Activated T-cell treated with anti-CD3 and anti-CD28 coated beads, Interleukin-2, amount 50 U/mL, for 48 hours (primary cell): Measurements from ENCODE around the gene CYB5A.

ENCODE experiments used
- DNase-seq, 2 experiments: peaks; one replicate each; pipeline ENCODE4 v3.0.0-alpha.2; 2020

CYB5A gene

DNA sequence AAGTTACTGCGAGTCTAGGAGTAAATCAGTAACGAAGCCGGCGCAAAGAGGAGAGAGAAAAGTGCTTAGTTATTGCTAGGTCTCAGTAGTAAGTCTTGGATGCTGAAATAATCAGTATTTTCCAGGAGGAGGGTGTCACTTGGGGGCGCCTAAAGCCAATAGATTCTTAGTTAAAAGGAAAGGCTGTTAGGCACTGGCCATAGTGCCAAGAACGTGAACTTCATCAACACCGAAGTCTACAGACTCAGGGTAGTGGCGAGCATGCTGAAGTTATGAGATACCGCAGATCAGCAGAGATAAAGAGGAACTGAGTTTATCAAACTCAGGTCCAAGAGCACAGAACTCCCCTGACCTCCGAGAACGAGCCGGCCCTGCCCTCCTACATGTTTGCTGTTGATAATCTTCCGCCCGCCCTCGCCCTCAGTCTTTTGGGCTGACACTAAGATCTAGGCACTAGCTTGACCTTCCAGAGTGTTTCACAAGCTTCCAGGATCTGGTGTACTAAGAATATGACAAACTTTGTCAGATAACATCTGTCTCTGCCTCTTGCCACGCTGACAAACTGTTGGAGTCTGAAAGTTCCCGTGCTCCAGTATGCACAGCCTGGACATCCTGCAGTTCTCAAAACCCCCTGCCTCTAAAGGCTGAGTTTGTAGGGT, 49.2 kb downstream of the CYB5A start:
- DNase-seq, result no peak

DNA sequence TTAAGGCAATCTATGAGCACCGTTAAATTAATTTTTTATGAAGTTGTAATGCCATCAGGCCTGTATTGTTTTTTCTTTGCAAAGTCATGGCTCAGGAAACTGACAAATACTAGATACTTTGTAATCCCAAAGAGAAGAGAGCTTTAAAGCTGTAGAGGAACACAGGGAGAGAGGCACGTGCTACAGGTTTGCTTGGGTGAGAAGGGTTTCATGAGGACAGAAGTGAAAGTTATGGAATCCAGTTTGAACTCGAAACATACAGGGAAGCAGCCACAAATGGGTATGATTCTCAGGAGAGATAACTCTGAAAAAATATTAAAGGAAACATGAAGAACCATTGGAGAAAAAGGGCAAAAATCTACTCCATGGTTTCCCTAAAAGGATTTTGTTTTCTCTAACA, 49.8 kb downstream of the CYB5A start:
- no peak for DNase-seq

DNA sequence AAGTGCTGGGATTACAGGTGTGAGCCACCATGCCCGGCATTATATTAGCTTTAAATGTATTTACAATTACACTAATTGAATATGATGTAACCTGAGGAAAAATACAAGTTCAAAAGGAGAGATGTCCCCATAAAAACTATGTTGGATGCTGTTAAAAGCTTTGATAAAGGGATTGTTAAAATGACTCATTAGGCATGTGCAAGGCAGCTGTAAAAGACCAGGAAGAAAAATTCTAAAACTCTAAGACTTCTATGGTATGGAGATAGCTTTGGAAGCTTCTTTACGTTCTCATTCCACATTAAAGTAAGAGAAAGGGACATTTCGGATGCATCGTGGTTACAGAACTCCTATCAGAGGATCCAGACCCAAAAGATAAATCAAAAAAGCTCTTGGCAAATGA, 50.3 kb downstream of the CYB5A start:
- DNase-seq, result no peak

DNA sequence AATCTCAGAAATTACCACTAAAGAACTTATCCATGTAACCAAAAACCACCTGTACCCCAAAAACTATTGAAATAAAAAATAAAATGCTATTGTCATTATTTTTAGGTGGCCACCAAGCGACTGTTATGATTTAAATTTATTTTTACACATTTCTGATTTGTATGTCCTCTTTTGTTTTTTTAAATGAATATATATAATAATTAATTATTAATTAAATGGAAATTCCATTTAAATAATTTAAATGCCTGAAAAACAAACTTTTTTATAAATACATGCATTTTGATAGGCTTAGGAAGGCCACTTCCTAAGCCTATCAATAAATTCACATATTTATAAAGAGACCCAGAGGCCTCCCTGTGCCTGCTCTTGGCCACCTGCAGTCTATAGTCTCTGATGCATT, 52.2 kb downstream of the CYB5A start:
- DNase-seq, result no peak

DNA sequence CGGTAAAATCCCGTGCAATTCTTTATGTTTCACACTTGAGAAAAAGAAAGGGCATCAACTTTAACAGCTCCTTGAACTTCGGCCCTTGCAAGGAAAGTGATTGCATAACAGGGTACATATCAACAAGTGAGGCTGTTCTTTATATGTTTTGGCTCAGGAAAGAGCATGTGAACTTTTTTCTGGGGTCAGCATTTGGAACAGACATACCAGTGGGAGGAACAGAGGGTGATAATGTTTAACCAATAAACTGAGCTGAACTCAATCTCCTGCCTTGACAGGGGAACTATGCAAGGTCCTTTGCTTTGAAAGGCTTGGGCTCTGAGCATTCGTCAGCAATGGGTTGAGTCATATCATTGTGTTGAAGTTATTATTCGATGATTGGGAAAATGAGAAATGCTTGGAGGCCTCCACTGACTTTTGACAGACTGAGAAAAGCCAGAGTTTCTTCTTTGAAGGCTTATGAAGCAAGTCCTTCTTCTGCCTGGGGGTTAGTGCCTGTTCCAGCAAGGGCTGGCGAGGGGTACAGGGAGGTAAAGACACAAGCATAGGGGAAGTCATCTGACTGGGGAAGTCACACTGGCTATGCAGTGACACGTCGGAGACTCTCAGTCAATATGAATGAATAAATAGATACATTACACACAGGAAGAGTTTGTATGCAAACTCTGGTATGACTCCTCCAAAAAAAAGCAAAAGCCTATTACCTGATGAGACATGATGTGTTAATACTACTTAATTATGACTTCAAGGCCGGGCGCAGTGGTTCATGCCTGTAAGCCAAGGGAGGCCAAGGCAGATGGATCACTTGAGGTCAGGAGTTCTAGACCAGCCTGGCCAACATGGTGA, 57.2 kb downstream of the CYB5A start:
- DNase-seq, result no peak

DNA sequence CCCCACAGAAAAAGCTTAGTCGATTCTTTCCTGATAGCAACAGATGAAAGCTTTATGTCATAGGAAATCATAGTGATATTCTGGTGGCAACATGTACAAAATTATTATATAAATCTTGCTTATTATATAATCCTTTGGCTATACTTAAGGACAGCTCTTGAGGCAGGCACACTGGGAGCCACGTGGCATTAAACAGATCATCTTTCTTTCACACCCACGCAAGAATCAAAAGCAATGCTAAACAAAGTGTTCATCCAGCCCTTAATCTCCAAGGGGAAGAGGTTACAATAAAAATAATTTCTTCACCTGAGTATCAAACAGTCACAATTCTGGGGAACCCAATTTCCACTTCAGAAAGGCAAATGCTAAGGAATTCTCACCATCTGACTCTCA, 57.8 kb downstream of the CYB5A start:
- DNase-seq, result no peak

DNA sequence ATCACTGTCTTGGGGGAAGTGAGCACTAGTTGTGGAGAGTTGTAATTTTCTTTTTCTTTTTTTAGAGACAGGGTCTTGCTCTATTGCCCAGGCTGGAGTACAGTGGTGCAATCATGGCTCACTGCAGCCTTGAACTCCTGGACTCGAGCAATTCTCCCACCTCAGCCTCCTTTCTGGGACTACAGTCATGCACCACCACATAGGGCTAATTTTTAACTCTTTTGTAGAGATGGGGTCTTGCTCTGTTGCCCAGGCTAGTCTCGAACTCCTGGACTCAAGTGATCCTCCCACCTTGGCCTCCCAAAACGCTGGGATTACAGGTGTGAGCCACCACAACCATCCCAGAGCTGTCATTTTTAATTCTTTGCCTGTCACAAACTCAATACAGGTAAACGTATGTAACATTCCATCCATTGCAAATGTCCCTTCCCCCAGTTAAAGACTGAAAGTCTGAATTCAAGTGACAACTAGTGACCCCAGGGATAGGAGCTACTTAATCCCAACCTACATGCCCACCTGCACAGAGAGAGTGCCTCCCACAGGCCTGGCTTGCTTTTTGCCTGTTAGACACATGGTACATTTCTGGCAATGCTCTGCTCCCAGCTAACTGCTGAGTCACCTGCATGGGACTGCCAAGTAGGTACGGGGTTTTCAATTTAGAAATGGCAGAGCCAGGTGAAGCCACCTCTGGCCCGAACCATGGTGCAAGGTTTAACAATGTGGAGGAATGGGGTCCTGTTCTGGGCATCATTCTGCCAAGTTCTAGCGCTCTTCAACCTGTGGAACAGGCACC, 60.6 kb downstream of the CYB5A start:
- DNase-seq, result no peak

DNA sequence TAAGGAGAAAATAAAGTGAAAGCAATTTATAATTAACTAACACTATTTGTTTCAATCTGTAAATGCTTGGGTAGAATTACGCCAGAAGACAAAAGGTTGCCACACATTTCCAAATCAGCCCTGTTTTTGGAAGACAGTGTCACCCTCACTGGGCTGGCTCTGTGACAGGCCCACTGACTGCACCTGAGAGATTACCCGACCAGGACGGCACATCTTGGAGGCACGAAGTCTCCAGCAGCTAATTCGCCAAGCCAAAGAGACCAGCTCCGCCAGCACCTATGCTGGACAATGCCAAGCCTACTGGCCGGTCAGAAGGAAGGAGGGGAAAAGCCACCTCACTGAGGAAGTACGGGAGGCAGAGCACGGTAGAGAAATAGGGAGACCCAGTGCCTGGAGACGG, 61.9 kb downstream of the CYB5A start:
- DNase-seq, result no peak

DNA sequence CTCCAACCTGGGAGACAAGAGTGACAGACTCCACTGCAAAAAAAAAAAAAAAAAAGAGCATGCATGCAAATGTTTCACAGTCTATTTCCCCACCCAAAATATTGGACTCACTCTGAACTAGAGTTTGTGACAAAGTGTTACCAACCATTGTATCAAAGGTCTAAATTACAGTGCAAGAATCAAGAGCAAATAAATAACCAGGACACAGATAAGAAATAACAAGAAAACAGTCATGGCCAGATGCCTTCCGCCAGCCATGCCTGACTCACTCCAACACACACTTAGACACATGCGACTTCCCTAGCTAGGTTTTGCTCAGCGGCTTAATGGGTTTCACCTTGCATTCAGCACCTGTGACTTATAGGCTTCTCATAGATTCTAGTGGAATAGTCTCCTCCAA, 62.8 kb downstream of the CYB5A start:
- DNase-seq, result no peak

DNA sequence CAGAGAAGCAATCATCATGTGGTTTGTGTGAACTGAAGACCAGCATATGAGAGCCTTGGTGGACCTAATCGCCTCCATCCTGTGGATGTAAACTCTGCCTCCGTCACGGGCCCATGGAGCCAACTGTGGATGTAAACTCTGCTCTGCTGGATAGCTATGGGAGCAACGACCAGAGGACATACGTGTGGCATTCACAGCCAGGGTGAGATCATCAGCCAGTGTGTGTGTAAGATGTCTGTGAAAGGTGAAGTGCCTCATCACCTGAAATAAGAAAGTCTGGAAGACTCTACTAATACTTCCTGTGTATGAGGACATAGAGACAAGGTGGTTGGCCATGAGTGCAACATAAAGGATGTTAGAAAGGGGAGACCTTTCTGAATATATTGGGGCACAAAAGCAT, 63.5 kb downstream of the CYB5A start:
- DNase-seq, result no peak

DNA sequence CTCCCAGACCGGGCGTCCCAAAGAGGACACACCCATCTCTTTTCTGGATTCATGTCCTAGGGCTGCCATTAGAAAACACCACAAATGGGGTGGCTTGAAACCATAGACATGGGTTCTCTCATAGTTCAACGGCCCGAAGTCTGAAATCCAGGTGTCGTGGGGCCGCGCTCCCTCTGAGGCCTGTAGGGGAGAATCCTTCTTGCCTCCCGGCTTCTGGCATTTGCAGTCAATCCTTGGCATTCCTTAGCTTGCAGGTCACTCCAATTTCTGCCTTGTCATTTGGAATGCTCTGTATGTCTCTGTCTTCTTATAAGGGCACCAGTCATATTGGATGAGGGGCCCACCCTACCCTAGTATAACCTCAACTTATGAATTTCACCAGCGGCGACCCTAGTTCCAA, 65.1 kb downstream of the CYB5A start:
- DNase-seq, result no peak

DNA sequence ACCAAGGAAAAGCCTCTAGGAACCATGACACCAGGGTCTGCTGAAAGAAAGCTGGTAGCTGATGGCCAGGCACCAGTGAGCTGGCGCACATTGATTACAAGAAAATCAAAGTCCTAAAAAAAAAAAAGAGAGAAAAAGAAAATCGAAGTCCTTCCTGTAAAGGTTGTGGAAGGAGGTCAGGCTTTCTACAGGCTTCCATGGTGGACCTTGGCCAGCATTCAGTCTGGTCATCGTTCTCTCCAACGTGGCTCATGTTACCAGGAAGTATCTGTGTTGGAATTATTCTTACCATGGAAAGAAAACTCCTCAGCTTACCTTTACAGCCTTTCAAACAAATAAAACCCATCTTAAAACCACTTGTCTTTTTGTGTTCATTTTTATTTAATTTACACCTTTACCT, 65.6 kb downstream of the CYB5A start:
- no peak for DNase-seq

DNA sequence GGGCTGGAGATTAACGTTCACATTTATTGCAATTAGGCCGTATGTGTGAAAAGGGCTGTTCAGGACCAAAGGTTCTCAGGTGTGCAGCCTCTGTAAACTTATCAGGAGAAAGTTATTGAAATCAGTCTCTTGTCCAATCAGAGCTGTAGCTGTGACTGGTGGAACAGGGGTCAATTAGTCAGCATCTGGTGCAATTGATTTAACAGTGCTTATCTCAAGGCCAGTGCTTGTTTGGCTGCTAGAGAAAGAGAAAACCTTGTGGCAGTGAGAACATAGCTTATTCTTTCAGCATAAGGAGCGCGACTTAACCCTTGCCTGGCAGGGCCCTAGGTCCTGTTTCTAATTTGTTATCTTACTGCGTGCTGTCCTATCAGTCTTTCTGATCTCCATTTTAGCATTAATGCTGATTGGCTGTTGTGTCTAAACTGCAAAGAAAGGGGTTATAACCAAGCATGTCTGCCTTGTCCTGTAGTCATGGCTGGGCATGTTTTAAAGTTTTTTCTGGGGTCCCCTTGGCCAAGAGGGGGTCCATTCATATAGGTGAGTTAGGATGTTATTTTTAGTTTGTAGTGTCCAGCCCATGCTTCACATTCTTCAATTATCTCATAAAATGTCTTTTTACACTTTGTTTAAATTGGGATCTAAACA, 66.4 kb downstream of the CYB5A start:
- no peak for DNase-seq

DNA sequence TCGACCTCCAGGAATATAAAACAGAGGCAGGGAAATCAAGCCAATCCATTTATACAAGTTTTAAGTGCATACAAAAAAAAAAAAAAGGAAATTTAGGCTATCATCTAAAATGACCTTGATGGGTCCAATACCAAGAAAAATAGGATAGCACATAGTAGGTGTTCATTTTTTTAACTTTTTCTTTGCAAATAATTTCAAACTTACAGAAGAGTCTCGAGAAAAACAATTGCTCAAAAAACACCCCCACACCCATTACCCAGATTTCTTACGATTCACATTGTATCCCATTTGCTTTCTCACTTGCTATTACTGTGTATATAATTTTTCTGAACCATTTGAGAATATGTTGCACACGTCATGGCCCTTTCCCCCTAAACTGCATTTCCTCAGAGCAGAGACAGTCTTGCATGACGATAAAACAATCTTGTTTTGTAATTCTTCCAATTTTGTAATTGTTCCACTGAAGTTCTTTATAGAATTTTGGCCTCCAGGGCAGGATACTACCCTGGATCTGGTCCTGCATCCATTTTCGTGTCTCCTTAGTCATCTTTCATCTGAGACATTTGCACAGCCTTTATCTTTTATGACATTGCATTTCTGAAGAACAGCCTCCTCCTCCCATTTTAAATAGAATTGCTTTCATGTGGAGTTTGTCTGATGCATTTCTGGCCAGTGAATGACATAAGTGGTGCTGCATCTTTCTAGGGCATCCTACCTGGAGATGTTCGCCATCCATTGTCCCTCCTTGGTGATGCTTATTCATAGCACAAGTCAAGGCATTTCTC, 68.9 kb downstream of the CYB5A start:
- DNase-seq, result no peak

DNA sequence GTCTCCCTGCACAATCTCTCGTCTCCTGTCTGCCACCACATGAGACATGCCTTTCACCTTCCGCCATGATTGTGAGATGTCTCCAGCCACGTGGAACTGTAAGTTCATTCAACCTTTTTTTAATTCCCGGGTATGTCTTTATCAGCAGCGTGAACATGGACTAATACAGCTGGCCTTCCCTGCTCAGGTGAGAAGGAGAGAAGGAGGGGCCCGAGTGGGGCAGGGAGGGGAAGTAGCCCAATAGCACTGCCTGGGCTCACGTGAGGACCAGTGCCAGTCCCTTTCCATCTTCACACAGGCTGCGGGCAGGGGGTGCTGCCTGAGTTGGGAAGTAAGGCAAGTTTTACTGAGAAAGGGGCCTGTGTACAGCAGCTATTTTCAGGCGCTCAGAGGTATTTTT, 70.7 kb downstream of the CYB5A start:
- DNase-seq, result no peak

DNA sequence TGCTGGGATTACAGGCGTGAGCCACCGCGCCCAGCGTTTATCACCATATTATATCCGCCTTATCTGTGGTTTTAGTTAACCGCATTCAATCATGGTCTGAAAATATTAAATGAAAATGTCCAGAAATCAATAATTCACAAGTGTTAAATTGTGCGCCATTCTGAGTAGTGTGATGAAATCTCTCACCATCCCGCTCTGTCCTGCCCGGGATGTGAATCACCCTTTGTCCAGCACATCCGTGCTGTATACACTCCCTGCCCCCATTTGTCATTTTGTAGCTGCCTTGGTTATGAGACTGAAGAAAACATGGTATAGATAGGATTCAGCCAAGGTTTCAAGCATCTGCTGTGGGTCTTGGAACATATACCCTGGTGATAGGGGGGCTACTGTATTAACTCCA, 72.7 kb downstream of the CYB5A start:
- no peak for DNase-seq

DNA sequence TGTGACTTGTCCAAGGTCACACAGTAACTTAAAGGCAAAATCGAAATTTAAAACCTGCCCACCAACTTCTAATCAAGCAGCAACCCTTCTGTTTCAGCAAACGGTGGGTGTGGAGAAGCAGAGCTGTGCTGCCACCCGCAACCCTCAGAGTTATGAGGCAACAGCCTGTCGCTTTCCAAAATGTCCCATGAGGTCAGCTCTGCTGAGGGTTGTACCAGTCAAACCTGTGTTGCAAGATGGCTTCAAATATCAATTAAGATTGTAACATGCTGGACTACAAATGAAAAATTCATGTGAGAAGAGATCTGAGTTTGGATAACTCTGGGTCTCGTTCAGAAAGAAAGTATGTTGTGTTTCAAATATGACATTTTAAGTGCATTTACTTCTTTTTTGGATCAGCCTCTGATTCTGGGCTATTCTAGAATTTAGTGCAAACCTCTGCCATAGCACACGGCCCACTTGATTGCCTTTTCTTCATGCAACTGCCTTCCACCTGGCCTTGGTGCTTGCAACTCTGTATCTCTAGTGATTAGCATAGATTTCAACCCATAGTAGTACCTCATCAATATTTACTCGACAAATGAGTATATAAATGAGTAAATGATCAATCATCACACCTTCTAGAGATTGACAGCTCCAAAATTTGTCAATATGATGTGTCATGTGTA, 74.2 kb downstream of the CYB5A start:
- DNase-seq, result no peak

DNA sequence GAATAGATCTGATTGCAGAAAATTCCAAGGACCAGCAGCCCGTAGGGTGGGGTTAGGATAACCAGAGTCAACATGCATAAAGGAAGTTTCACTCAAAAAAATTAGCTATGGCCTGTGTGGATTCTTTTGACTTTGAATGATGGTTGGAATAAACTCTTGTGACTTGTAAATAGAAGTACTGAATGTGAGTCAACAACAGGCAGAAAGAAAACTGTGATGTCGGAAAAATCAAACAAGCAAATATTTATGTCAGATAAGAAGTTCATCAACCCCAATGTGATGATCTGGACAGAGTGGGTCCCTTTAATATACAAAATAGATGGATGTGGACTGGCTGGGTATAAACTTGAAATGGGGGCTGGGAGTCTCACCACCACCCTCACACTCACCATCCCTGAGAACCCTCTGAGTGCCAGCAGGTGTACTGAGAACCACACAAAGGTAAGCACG, 75.1 kb downstream of the CYB5A start:
- DNase-seq, result no peak

DNA sequence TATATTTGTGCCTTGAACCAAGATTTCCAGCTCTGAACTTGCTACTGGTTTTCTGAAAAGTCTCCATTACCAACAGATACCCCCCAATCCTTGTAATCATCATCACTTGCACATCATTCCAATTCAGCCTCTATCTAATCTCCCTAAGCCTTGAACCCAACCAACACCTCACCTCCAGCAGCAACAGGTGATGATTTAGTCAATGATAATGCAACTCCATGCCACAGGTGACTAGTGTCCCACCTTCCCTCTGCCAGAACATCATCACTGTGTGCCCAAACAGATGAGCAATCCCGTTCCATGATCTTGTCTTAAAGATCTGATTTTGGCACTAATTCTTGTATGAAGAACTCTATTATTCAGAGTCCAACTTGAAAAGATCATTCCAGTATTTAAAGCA, 75.9 kb downstream of the CYB5A start:
- DNase-seq, result no peak

DNA sequence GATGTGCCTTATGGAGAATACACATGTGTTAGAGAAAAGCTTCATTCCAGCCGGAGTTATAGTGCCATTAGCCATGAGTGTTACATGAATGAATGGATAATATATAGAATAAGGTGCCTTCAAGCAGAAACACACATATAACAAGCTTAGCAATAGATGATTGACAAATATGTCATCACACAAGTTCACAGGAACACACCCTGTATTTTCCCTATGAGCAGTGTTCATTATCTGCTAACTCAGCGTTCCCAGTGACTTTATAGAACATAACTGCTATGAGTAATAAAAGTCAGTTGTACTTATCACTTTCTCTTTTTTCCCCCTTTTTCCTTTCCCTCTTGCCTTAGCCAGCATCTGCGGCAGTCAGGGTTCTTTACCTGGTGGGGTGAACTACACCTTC, 78.3 kb downstream of the CYB5A start:
- DNase-seq, result no peak

DNA sequence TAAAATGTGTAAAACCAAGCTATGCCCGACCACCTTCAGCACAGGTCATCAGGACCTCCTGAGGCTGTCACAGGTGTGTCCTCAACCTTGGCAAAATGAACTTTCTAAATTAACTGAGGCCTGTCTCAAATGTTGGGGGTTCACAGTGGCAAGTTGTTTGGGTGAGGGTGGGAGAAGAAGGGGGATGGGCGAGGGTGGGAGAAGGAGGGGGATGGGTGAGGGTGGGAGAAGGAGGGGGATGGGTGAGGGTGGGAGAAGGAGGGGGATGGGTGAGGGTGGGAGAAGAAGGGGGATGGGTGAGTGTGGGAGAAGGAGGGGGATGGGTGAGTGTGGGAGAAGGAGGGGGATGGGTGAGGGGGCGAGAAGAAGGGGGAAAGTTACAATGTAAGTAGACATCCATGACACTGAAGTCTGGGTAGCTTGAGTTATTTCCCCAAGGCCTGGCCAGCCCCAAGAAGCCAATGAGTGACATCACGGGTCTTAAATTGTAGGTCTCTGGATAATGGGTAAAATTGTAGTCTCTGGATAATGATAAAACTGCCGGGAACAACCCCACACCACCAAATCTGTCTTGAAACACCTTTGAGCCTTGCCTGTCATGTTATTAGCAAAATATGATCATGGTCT, 87.1 kb downstream of the CYB5A start:
- DNase-seq, result no peak
